Neutrophil (primary cell): ENCODE results near the gene GP5.

Source experiments
- H3K27ac ChIP-seq: fragments of 200-600 bp; sonication (generic); 2 replicates; pipeline ENCODE4 v1.5.1; 2016; ENCODE audit warnings: mild to moderate bottlenecking, moderate library complexity
- H3K27me3 ChIP-seq: fragments of 200-600 bp; sonication (generic); 2 replicates; pipeline ENCODE4 v1.6.0; 2016; ENCODE audit warnings: mild to moderate bottlenecking
- H3K36me3 ChIP-seq: fragments of 200-600 bp; sonication (generic); 2 replicates; pipeline ENCODE4 v1.5.1; 2017
- H3K4me1 ChIP-seq, 2 experiments: fragments of 200-600 bp in 1 of 2; sonication (generic) in 1 of 2; 1 replicate in 1 of 2; 2 replicates in 1 of 2; pipeline versions ENCODE4 v1.5.1 to v1.6.1; 2013 to 2016; ENCODE audit warnings: low read depth in 1 of 2, low read length in 1 of 2, mild to moderate bottlenecking in 1 of 2, moderate library complexity in 1 of 2; ENCODE audit not compliant: control insufficient read depth in 1 of 2, insufficient read depth in 1 of 2
- H3K4me3 ChIP-seq, 2 experiments: fragments of 200-600 bp in 1 of 2; sonication (generic) in 1 of 2; 1 replicate in 1 of 2; 2 replicates in 1 of 2; pipeline ENCODE4 v1.5.1; 2013 to 2016; ENCODE audit warnings: low read depth in 1 of 2, low read length in 1 of 2, mild to moderate bottlenecking in 1 of 2, moderate library complexity in 1 of 2
- H3K9me3 ChIP-seq: fragments of 200-600 bp; sonication (generic); 2 replicates; pipeline ENCODE4 v1.5.1; 2016
- TF ChIP-seq, protein P1 (sequence below): fragments of 200-600 bp; sonication (generic); IDR thresholded peaks from 2 replicates; pipeline ENCODE4 v1.5.1; 2016; ENCODE audit warnings: antibody characterized with exemption

The GP5 gene

GRCh38 chr3:194386066-194386465 is 13.0 kb downstream of the GP5 start:
- no peak overlapping the region for H3K27ac ChIP-seq

DNA sequence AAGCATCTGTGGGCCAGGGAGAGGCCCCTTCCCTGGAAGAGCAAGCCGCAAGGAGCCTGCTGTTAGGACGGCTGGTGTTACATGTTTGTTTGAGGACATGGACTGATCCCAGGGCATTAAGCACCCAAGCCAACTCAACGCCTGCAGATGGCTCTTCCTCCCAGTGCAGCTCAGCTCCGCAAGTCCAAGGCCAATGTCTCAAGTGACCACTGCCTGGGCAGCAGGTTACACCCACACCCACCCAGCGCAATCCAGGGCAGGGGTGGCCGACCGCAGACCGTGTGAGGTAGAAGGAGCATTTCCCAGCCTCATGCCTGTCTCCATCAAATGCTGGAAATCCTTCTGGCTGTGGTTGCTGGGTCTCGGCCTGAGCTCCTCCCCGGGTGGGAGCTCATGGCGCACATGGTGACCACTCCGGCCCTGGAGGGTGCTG is 14.5 kb downstream of the GP5 start:
- Histone ChIP-seq H3K4me3 (no peak overlapping the region), H3K36me3 (no peaks in the 10 kb centered on the region), H3K27ac (no peak overlapping the region), H3K4me1 (no peaks in the 10 kb centered on the region), H3K9me3 (no peaks in the 10 kb centered on the region), H3K27me3 (peaks cover 49% of the 10 kb centered on the region)
- TF ChIP-seq, protein P1, sequence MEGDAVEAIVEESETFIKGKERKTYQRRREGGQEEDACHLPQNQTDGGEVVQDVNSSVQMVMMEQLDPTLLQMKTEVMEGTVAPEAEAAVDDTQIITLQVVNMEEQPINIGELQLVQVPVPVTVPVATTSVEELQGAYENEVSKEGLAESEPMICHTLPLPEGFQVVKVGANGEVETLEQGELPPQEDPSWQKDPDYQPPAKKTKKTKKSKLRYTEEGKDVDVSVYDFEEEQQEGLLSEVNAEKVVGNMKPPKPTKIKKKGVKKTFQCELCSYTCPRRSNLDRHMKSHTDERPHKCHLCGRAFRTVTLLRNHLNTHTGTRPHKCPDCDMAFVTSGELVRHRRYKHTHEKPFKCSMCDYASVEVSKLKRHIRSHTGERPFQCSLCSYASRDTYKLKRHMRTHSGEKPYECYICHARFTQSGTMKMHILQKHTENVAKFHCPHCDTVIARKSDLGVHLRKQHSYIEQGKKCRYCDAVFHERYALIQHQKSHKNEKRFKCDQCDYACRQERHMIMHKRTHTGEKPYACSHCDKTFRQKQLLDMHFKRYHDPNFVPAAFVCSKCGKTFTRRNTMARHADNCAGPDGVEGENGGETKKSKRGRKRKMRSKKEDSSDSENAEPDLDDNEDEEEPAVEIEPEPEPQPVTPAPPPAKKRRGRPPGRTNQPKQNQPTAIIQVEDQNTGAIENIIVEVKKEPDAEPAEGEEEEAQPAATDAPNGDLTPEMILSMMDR = no peak

More at GRCh38 chr3:194386066-194386465, 13.0 kb downstream of the GP5 start:
- Histone ChIP-seq H3K36me3 (no peaks in the 10 kb centered on the region), H3K9me3 (no peaks in the 10 kb centered on the region), H3K4me1 (no peaks in the 10 kb centered on the region), H3K4me3 (no peak overlapping the region), H3K27me3 (peaks cover 48% of the 10 kb centered on the region)
- TF ChIP-seq, protein P1 = no peak

GRCh38 chr3:194384156-194384555 is 14.9 kb downstream of the GP5 start:
- no peak overlapping the region for H3K4me3 ChIP-seq
- peaks cover 49% of the 10 kb centered on the region for H3K27me3 ChIP-seq
- H3K36me3 ChIP-seq = no peaks in the 10 kb centered on the region
- TF ChIP-seq, protein P1 = no peak
- H3K4me1 ChIP-seq = no peaks in the 10 kb centered on the region
- H3K9me3 ChIP-seq = no peaks in the 10 kb centered on the region
- no peak overlapping the region for H3K27ac ChIP-seq

- H3K9me3 ChIP-seq = no peaks in the 10 kb centered on the region
- no peak overlapping the region for H3K4me3 ChIP-seq
- TF ChIP-seq, protein P1 = no peak
- H3K36me3 ChIP-seq = no peaks in the 10 kb centered on the region
- H3K27me3 ChIP-seq = peaks cover 45% of the 10 kb centered on the region
- H3K4me1 ChIP-seq = no peaks in the 10 kb centered on the region
- no peak overlapping the region for H3K27ac ChIP-seq
These were observed 15.7 kb downstream of the GP5 start for GRCh38 chr3:194383276-194383940.

- TF ChIP-seq, protein P1 = no peak
- H3K9me3 ChIP-seq = no peaks in the 10 kb centered on the region
- H3K36me3 ChIP-seq = no peaks in the 10 kb centered on the region
- no peak overlapping the region for H3K4me3 ChIP-seq
- H3K27ac ChIP-seq = no peak overlapping the region
- H3K27me3 ChIP-seq = peaks cover 45% of the 10 kb centered on the region
- H3K4me1 ChIP-seq = no peaks in the 10 kb centered on the region
These were observed 16.2 kb downstream of the GP5 start for GRCh38 chr3:194382892-194383223.
